ENCODE data around the gene DEK. TPM values are rescaled to one million over a fixed set of nuclear protein-coding genes. Genes with fewer than 3 reads are reported as not detected.
A peak's percentile ranks its signal among the peaks of the same experiment; 100 is the strongest.
"Not testable (repeated sequence)": the region's sequence is repeated elsewhere in the genome, so short reads cannot be mapped to it uniquely, and the experiment has no call there.

DEK gene, protein sequence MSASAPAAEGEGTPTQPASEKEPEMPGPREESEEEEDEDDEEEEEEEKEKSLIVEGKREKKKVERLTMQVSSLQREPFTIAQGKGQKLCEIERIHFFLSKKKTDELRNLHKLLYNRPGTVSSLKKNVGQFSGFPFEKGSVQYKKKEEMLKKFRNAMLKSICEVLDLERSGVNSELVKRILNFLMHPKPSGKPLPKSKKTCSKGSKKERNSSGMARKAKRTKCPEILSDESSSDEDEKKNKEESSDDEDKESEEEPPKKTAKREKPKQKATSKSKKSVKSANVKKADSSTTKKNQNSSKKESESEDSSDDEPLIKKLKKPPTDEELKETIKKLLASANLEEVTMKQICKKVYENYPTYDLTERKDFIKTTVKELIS
- polyA plus RNA-seq (2012; ENCODE audit: low read depth, missing spikeins), result 95.6 TPM

DNA sequence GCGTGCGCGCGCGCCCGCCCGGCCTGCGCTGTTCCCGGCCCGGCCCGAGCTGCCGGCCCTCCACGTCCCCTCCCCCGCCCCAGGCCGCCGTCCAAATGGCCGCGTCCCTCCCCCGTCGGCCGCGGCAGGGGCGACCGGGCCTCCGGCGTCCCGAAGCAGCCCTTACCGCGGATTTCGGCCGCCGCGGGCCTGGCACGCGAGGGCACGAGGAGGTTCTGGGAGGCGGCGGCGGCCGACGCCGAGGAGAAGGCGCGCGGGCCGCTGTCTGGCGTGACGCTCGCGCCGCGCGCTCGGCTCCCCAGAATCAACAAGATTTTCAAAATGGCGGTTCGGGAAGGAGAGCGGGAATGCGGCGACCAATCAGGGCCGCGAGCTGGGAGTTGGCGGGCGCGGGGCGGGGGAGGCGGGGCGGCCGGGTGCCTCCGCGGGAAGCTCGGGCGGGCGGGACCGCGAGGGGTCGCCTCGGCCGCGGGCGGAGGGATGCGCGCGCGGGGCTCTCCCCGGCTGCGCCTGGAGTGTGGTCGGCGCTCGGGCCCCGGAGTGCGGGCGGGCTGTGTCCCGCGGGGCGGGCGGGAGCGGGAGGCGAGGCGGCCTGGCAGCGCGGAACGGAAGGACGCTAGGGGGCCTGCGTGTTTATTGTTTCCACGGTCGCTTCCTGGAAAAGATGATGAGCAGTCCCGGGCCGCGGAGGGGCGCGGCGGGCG, at the start of gene DEK:
TSS of gene DEK (minus strand) at position 312 of the 704 bp plus-strand sequence. CDS start 543 bp downstream, outside the sequence.
- no peak for TF ChIP-seq SPI1 (IDR thresholded peaks at IDR 0.05; ENCODE audit: low read depth, low read length)
- TF ChIP-seq POLR2A (IDR thresholded peaks at IDR 0.05; ENCODE audit: low read depth, low read length), result no peak; the same call in 1 of the 2 replicates
- TF ChIP-seq POU2F2 (IDR thresholded peaks at IDR 0.05; ENCODE audit: low read depth, low read length), result no peak
- TF ChIP-seq POLR2AphosphoS5 (IDR thresholded peaks at IDR 0.05; ENCODE audit: low read depth, low read length), result no peak
- TF ChIP-seq TAF1 (IDR thresholded peaks at IDR 0.05; ENCODE audit: low read depth, low read length), result no peak
- TF ChIP-seq PAX5 (IDR thresholded peaks at IDR 0.05; ENCODE audit: insufficient read depth, low read length, severe bottlenecking), result no peak
- FAIRE-seq (no peak), DNase-seq (ENCODE audit: insufficient read length, low spot score) (peak; percentile 57)

DNA sequence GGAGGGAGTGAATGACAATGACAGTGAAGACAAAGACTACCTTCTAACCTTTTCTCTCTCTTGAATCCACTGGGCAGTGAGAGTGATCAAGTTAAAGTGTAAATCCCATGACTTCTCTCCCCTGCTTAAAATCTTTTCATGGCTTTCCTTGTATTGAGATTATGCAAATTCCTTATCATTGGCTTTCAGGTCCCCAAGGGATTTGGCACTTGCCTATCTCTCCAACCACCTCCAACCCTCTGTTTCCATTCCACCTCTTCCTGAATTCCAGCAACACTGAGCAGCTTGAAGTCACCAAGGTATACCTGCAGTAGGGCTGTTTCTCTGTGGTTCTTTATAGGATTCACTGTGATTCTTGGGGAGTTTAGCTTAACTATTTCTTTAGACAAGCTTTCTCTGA, 48.0 kb upstream of the DEK start:
- no peak for DNase-seq (ENCODE audit: insufficient read length, low spot score)
- no peak for TF ChIP-seq PAX5 (IDR thresholded peaks at IDR 0.05; ENCODE audit: insufficient read depth, low read length, severe bottlenecking)
- no peak for TF ChIP-seq POLR2A (IDR thresholded peaks at IDR 0.05; ENCODE audit: low read depth, low read length)
- no peak for TF ChIP-seq POLR2AphosphoS5 (IDR thresholded peaks at IDR 0.05; ENCODE audit: low read depth, low read length)
- TF ChIP-seq TAF1 (IDR thresholded peaks at IDR 0.05; ENCODE audit: low read depth, low read length), result no peak
- no peak for TF ChIP-seq POU2F2 (IDR thresholded peaks at IDR 0.05; ENCODE audit: low read depth, low read length)
- no peak for TF ChIP-seq SPI1 (IDR thresholded peaks at IDR 0.05; ENCODE audit: low read depth, low read length)
- FAIRE-seq, result no peak

DNA sequence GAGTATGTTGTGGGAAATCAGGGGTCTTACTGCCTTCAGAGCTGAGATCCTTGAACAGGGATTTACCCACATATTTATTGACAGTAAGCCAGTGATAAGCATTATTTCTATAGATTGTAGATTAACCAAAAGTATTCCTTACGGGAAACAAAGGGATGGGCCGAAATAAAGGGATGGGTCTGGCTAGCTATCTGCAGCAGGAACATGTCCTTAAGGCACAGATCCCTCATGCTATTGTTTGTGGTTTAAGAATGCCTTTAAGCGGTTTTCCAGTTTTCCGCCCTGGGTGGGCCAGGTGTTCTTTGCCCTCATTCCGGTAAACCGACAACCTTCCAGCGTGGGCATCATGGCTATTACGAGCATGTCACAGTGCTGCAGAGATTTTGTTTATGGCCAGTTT, 45.7 kb upstream of the DEK start:
- FAIRE-seq; DNase-seq (ENCODE audit: insufficient read length, low spot score): not testable (repeated sequence)

DNA sequence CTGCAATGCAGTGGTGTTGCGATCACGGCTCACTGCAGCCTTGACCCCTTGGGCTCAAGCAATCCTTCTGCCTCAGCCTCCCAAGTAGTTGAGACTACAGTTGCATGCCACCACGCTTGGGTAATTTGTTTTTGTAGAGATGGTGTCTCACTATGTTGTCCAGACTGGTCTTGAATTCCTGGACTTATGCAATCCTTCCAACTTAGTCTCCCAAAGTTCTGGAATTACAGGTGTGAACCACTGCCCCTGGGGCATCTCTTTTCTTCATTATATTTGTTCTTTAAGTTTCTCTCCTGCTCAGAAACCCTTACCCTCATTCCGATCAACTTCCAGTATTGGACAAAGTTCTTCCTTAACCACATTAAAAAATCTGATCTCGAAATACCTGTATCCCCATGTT, 44.7 kb upstream of the DEK start:
- no peak for DNase-seq (ENCODE audit: insufficient read length, low spot score)
- no peak for FAIRE-seq
- TF ChIP-seq PAX5 (IDR thresholded peaks at IDR 0.05; ENCODE audit: insufficient read depth, low read length, severe bottlenecking) (no peak), SPI1 (IDR thresholded peaks at IDR 0.05; ENCODE audit: low read depth, low read length) (no peak), TAF1 (IDR thresholded peaks at IDR 0.05; ENCODE audit: low read depth, low read length) (no peak), POLR2A (IDR thresholded peaks at IDR 0.05; ENCODE audit: low read depth, low read length) (no peak), POLR2AphosphoS5 (IDR thresholded peaks at IDR 0.05; ENCODE audit: low read depth, low read length) (no peak), POU2F2 (IDR thresholded peaks at IDR 0.05; ENCODE audit: low read depth, low read length) (no peak)

DNA sequence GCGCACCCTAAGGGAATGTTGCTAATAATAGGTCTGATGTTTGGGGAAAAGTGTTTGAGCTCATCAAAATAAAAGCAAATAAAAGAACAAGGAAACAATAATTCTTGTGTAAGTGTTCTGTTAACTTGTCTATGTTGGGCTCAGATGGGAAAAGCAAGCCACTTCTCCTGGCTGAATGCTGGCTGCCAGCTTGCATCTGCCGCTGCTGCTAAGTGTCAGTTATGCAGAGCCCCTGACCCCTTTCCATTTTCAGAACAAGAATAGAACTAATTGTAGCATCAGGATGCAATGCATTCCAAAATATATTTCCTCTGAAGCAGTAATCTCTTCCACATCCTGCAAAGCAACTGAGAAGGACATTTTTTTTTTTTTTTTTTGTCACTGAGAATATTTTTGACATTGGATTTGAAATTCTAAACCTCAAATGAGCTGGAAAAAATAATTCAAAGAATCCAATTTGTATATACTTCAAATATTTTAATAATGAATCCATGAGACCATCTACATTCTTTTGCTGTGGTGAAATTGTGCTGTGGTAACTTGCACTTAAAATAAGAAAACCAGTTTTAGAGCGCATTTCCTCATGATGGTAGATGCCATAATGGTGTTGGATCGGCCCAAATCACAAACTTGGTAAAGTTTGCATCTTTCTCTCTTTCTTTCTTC, 43.9 kb upstream of the DEK start:
- DNase-seq (ENCODE audit: insufficient read length, low spot score) (no peak), FAIRE-seq (no peak)
- TF ChIP-seq SPI1 (IDR thresholded peaks at IDR 0.05; ENCODE audit: low read depth, low read length) (no peak), POU2F2 (IDR thresholded peaks at IDR 0.05; ENCODE audit: low read depth, low read length) (no peak), POLR2AphosphoS5 (IDR thresholded peaks at IDR 0.05; ENCODE audit: low read depth, low read length) (no peak), PAX5 (IDR thresholded peaks at IDR 0.05; ENCODE audit: insufficient read depth, low read length, severe bottlenecking) (no peak), TAF1 (IDR thresholded peaks at IDR 0.05; ENCODE audit: low read depth, low read length) (no peak), POLR2A (IDR thresholded peaks at IDR 0.05; ENCODE audit: low read depth, low read length) (no peak)

DNA sequence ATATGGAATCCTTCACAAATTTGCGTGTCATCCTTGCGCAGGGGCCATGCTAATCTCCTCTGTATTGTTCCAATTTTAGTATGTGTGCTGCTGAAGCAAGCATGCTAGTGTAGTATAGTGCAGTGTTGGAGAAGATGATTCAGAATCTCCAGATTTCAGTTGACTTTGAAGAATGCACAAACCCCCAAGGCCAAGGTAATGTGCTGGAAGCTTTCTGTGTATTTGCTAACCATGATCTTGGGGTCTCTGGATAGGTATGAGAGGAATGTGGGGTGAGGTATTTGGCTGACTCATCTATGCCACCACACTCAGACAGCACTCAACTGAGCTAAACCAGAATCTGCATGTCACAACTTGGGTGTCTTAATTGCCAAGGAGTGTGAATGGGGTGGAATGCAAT, 42.6 kb upstream of the DEK start:
- FAIRE-seq (no peak), DNase-seq (ENCODE audit: insufficient read length, low spot score) (no peak)
- TF ChIP-seq PAX5 (IDR thresholded peaks at IDR 0.05; ENCODE audit: insufficient read depth, low read length, severe bottlenecking) (no peak), POLR2A (IDR thresholded peaks at IDR 0.05; ENCODE audit: low read depth, low read length) (no peak), TAF1 (IDR thresholded peaks at IDR 0.05; ENCODE audit: low read depth, low read length) (no peak), POLR2AphosphoS5 (IDR thresholded peaks at IDR 0.05; ENCODE audit: low read depth, low read length) (no peak), POU2F2 (IDR thresholded peaks at IDR 0.05; ENCODE audit: low read depth, low read length) (no peak), SPI1 (IDR thresholded peaks at IDR 0.05; ENCODE audit: low read depth, low read length) (no peak)

DNA sequence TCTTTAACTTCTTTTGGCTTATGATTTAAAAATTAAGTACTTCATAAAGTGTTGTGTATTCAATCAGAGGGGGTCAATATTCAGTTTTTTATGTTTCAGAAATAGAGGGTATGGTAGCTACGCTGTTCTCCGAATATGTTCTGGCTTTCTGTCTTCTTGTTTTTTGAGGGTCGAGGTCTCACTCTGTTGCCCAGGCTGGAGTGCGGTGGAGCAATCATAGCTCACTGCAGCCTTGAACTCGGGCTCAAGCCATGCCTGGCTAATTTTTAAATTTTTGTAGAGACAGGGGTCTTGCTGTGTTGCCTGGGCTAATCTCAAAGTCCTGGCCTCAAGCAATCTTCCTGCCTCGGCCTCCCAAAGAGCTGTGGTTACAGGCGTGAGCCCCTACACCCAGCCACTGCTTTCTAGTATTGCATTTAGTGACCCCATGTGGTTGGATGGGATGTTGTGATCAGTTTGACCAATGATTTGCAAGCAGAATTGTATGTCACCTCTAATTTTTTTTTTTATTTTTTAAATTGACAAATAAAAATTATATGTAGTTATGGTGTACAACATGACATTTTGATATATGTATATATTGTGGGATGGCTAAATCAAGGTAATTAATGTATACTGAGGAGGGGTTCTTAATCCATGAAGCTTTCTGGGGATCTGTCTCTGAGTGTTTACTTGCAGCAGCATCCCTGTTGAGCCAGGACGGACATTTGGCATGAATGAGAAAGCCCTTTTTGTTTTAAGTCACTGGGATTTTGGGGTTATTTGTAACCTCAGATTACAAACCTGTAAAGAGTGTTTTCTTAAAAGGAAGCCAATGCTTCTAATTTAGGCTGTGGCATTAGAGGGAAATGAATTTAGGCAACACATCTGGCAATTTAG, 38.5 kb upstream of the DEK start:
- no peak for TF ChIP-seq POLR2A (IDR thresholded peaks at IDR 0.05; ENCODE audit: low read depth, low read length)
- TF ChIP-seq PAX5 (IDR thresholded peaks at IDR 0.05; ENCODE audit: insufficient read depth, low read length, severe bottlenecking), result no peak
- TF ChIP-seq POLR2AphosphoS5 (IDR thresholded peaks at IDR 0.05; ENCODE audit: low read depth, low read length), result no peak
- no peak for TF ChIP-seq SPI1 (IDR thresholded peaks at IDR 0.05; ENCODE audit: low read depth, low read length)
- TF ChIP-seq POU2F2 (IDR thresholded peaks at IDR 0.05; ENCODE audit: low read depth, low read length), result no peak
- TF ChIP-seq TAF1 (IDR thresholded peaks at IDR 0.05; ENCODE audit: low read depth, low read length), result no peak
- DNase-seq (ENCODE audit: insufficient read length, low spot score) (no peak), FAIRE-seq (no peak)

DNA sequence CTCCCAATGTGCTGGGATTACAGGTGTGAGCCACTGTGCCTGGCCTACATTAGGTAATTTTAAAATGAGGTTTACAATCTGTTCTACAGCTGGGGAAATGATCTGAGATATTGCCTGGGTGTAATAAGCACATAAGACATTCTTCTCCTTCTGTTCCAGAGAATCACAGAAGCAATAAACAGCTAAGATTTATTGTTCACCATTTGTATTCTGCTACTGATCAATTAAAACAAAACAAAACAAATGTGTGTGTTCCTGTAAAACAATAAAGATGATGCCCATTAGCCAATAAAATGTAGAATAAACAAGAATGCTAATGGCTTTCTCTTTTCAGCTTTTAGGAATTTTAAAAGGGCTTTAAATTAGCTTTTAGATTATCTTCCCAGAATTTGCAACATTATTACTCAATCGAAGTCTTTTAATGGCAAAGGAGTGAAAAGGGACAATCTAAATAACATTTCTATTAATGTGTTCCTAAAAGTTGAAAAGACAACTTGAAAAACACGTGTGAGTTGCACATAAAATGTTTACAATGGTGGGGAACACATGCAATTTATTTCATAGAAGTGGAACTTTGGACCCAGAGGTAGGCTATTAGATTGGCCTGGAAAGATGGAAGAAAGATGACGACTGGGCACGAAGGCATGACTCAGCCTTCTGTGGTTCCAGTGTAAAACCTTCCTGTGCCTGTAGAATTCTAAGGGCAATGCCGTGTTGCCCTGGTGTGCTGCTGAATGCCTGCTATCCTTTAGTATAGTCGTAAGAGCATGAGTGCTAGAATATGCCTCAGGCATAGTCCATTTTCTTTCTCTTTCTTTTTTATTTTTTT, 29.0 kb upstream of the DEK start:
- FAIRE-seq (no peak), DNase-seq (ENCODE audit: insufficient read length, low spot score) (no peak)
- TF ChIP-seq POLR2A (IDR thresholded peaks at IDR 0.05; ENCODE audit: low read depth, low read length) (no peak), POU2F2 (IDR thresholded peaks at IDR 0.05; ENCODE audit: low read depth, low read length) (no peak), PAX5 (IDR thresholded peaks at IDR 0.05; ENCODE audit: insufficient read depth, low read length, severe bottlenecking) (no peak), SPI1 (IDR thresholded peaks at IDR 0.05; ENCODE audit: low read depth, low read length) (no peak), TAF1 (IDR thresholded peaks at IDR 0.05; ENCODE audit: low read depth, low read length) (no peak), POLR2AphosphoS5 (IDR thresholded peaks at IDR 0.05; ENCODE audit: low read depth, low read length) (no peak)

Data from GM12891 (cell line).